ENCODE data around the gene C10orf67.

Gene C10orf67

DNA sequence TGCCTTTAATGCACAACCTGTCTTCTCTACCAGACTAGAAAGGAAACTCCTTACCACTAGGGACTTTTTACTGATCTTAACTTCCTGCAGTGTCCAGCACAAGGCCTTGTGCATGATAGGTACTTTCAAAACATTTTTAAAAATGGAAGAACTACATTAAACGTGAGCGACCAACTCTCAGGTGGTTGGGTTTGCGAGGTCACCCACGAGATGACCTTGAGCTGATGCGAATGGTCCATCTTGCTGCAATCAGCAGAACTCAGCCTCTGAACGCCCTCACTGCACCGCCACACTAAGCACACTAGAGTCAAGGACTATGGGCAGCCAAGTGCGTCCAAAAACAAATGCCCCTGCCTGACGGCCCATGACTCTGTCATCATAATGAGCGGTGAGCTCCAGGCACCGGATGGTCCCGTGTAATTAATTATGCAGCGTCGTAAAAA lies 187.3 kb downstream of the C10orf67 start:
- no peak for DNase-seq

- no peak for DNase-seq
Observed at GRCh38 chr10:23156447-23157150, 188.0 kb downstream of the C10orf67 start.

DNA sequence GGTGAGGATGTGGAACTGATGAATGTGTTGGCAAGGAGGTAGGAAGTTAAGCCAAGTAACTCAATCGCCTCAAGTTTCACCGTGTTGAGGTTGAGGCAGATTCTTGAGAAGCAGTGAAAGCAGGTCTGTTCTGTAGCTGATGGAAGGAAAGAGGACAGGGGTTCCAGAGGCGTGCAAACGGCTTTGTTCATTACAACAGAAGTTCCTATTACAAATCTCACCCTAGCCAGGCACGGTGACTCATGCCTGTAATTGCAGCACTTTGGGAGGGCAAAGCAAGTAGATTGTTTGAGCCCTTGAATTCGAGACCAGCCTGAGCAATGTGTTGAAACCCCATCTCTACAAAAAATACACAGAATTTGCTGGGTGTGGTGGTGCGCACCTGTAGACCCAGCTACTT lies 189.4 kb downstream of the C10orf67 start:
- DNase-seq = no peak

Data from NCI-H774 (cell line).